HG03575 (cell line): ENCODE measurements around the gene UBE2B.
A peak's percentile ranks its signal among the peaks of the same experiment; 100 is the strongest.
"Not testable (repeated sequence)": the region's sequence is repeated elsewhere in the genome, so short reads cannot be mapped to it uniquely, and the experiment has no call there.

Experiments
- ATAC-seq: cut with Tn5 transposase; IDR thresholded peaks from one replicate; pipeline ENCODE4 v1.9.1; 2021; ENCODE audit not compliant: unreplicated experiment, insufficient number of reproducible peaks, low FRiP score; ENCODE audit errors: extremely low read depth

Gene UBE2B

GRCh38 chr5:134370871-134371833 lies at the start of gene UBE2B:
UBE2B (plus strand) TSS chr5:134371569; CDS start chr5:134371596, 27 bp downstream.
- peak; percentile 46 for ATAC-seq

GRCh38 chr5:134327327-134327726 lies 44.0 kb upstream of the UBE2B start:
- ATAC-seq: no peak

- ATAC-seq: no peak
These were observed 42.8 kb upstream of the UBE2B start for GRCh38 chr5:134328619-134329018.

- not testable (repeated sequence) for ATAC-seq
These were observed 34.5 kb upstream of the UBE2B start for GRCh38 chr5:134336833-134337232.

GRCh38 chr5:134343500-134343899 lies 27.9 kb upstream of the UBE2B start:
- not testable (repeated sequence) for ATAC-seq

- ATAC-seq: not testable (repeated sequence)
These were observed 25.9 kb upstream of the UBE2B start for GRCh38 chr5:134345476-134345875.

DNA sequence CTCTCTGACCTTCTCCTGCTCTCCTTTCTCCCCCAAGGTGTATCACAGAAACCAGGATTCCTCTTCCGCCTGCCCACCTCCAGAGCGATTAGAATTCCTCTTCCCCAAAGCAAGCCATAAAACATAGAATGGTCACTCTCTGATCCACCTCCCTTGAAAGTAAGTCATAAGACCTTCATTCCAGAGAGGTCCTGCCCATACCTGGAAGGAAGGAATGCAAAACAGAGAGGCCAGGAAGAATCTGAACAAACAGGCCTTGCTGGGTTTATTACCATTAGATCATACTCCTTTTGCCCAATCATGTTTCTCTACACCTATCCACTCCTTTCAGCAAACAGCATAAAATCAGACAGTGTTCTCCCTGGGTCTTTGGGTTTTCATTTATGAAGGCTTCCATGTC lies 25.4 kb upstream of the UBE2B start:
- no peak for ATAC-seq

DNA sequence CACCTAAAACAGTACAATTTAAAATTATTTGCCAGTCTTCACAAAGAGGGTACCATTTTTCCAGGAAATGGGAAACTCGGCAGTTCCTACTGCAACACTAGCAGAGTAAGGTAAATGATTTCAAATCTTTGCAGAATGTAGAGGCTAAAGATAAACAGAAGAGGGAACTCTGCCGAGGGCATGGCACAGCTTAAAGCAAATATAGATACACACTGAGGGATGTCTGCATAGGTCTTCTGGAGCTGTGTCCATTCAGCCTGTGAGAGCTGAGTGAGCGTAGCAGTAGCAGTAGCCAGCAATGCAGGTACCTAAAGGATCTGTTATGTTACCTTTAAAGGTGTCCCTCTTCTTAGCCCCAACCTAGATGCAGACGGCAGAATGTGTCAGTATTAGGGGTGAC lies 21.9 kb upstream of the UBE2B start:
- ATAC-seq: no peak

GRCh38 chr5:134355681-134356080 lies 15.7 kb upstream of the UBE2B start:
- ATAC-seq: no peak

GRCh38 chr5:134365604-134366003 lies 5.8 kb upstream of the UBE2B start:
- ATAC-seq: no peak

- ATAC-seq: peak; percentile 3
These were observed 978 bp upstream of the UBE2B start for GRCh38 chr5:134370311-134370870.

DNA sequence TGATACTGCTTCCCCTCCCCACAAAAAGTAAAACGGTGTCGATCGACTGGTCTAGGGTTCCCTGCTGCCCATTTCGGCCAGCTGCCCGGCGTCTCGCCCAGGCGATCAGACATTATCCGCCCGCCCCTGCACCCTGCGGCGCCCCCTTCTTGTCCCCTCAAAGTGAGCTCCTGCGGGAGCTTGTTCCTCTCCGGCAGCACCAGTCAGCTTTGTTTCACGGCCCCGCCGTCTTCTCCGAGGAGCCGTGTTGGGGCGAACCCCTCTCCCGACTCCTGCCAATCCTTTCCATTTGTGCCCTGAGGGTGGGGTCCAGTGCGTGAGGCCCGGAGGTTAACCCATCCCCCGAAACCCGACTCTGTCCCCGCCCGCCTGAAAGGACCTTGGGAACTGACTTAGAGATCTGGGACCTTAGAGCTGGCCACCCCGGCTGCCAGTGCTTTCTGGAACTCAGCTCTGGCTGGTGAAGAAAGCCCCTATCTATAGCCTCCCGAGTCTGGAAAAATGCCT lies 518 bp downstream of the UBE2B start:
- ATAC-seq: no peak

GRCh38 chr5:134373633-134374032 lies 2.3 kb downstream of the UBE2B start:
- not testable (repeated sequence) for ATAC-seq

GRCh38 chr5:134374232-134374631 lies 2.9 kb downstream of the UBE2B start:
- ATAC-seq: no peak

GRCh38 chr5:134380346-134380745 lies 9.0 kb downstream of the UBE2B start:
- no peak for ATAC-seq

- ATAC-seq: not testable (repeated sequence)
These were observed 10.8 kb downstream of the UBE2B start for GRCh38 chr5:134382204-134382603.

DNA sequence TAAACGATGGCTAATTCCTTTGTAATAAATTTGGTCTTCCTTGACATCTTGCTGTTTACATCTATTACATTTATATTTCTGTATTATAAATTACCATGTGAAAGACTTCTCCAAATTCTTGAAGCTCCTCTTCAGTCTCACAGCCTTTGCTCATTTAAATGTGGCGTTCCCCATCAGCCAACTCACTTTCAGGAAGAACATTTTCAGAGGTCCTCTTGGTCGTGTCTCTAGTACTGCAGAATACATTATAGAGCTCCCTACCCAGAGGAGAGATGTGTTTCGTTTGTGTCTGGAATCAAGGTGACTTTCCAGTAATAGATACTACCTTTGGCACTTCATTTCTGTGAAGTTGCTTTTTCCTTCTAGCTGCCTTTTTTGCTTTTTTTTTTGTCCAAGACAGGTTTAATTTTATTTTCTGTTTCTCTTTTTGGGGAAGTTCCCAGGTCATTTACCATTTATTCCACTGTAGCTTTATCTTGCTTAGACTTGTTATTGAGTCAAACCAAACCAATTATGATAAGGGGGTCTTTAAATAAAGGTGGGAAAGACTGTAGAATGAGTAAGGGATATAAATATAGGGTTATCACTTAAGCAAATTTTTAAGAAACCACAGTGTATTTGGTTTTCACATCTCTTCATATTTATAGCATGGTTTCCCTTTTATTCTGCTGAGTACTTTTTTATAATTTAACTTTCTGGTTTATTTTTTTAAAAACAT lies 12.8 kb downstream of the UBE2B start:
- no peak for ATAC-seq

- ATAC-seq: no peak
These were observed 16.1 kb downstream of the UBE2B start for GRCh38 chr5:134387443-134387842.

GRCh38 chr5:134392301-134392700 lies 20.9 kb downstream of the UBE2B start:
- ATAC-seq: no peak
